GM19324 (cell line): ENCODE data around the gene ZNF26.

ENCODE experiments used
- ATAC-seq: cut with Tn5 transposase; IDR thresholded peaks from one replicate; pipeline ENCODE4 v1.9.1; 2021; ENCODE audit warnings: mild to moderate bottlenecking, moderate library complexity; ENCODE audit not compliant: unreplicated experiment, low FRiP score

Gene ZNF26

DNA sequence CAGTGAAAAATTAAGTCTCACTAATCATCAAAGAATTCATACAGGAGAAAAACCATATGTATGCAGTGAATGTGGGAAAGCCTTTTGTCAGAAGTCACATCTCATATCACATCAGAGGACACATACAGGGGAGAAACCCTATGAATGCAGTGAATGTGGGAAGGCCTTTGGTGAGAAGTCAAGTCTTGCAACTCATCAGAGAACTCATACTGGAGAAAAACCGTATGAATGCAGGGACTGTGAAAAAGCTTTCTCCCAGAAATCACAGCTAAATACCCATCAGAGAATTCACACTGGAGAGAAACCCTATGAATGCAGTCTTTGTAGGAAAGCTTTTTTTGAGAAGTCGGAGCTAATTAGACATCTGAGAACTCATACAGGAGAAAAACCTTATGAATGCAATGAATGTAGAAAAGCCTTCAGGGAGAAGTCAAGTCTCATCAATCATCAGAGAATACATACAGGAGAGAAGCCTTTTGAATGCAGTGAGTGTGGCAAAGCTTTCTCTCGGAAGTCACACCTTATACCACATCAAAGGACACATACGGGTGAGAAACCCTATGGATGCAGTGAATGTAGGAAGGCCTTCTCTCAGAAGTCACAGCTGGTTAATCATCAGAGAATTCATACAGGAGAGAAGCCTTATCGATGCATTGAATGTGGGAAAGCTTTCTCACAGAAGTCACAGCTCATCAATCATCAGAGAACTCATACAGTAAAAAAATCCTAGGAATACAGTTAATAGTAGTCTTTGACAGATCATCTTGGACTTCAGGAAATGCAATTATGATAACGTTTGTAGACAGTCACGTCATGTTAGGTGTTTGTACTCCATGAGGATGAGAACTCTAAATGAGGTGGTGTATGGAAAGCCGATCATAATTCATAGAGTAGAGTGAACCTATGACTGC is 72.3 kb downstream of the ZNF26 start:
- ATAC-seq = no peak

DNA sequence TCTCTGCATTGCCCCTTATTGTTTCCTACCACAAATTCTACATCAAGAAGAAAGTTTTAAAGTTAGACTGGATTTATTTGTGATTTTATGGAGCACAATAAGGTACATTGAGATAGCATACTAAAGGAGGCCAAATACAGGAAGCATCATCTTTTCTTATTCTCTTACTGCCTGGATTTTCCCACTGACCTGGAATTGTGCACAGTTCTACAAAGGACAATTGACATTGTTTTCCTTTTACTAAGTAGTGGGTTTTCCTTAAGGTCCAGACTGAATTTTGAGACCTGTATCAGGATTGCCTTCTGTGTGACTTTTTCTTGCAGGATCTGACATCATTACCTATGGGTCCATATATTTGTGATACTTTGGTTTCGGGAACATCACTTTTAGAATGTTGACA is 75.8 kb downstream of the ZNF26 start:
- ATAC-seq = no peak

- no peak for ATAC-seq
Observed at GRCh38 chr12:133063556-133063955, 77.4 kb downstream of the ZNF26 start.

GRCh38 chr12:133073836-133074235 is 87.7 kb downstream of the ZNF26 start:
- no peak for ATAC-seq
